Smooth muscle cell (in vitro differentiated cells): ENCODE results near the gene FRMPD1. TPM values are rescaled to one million over a fixed set of nuclear protein-coding genes. Genes with fewer than 3 reads are reported as not detected.

Experiments
- DNase-seq: peaks from one replicate; lab custom pipeline; 2025; ENCODE audit not compliant: unreplicated experiment; lab: John Stamatoyannopoulos, UW
- H2AFZ ChIP-seq: fragments of 200-600 bp; sonication (generic); 2 replicates; pipeline ENCODE4 v1.6.0; 2016; ENCODE audit warnings: antibody characterized with exemption, low read depth, mild to moderate bottlenecking
- H3F3A ChIP-seq: fragments of 200-600 bp; sonication (generic); 2 replicates; pipeline ENCODE4 v1.6.0; 2017; ENCODE audit warnings: antibody characterized with exemption, low read depth
- H3K27ac ChIP-seq: fragments of 200-600 bp; sonication (generic); 2 replicates; pipeline ENCODE4 v1.5.1; 2016; ENCODE audit warnings: low read depth, mild to moderate bottlenecking
- H3K27me3 ChIP-seq: fragments of 200-600 bp; sonication (generic); 2 replicates; pipeline ENCODE4 v1.6.1; 2016; ENCODE audit warnings: low read depth, mild to moderate bottlenecking
- H3K36me3 ChIP-seq: fragments of 200-600 bp; sonication (generic); 2 replicates; pipeline ENCODE4 v1.5.1; 2016; ENCODE audit warnings: low read depth
- H3K4me1 ChIP-seq: fragments of 200-600 bp; sonication (generic); 2 replicates; pipeline ENCODE4 v1.5.1; 2016; ENCODE audit warnings: low read depth
- H3K4me2 ChIP-seq: fragments of 200-600 bp; sonication (generic); 2 replicates; pipeline ENCODE4 v1.6.0; 2016; ENCODE audit warnings: mild to moderate bottlenecking
- H3K4me3 ChIP-seq: fragments of 200-600 bp; sonication (generic); 2 replicates; pipeline ENCODE4 v1.5.1; 2016; ENCODE audit warnings: mild to moderate bottlenecking
- H3K79me2 ChIP-seq: fragments of 200-600 bp; sonication (generic); 2 replicates; pipeline ENCODE4 v1.6.0; 2016; ENCODE audit warnings: low read depth, mild to moderate bottlenecking
- H3K9ac ChIP-seq: fragments of 200-600 bp; sonication (generic); 2 replicates; pipeline ENCODE4 v1.6.0; 2016; ENCODE audit warnings: low read depth
- H3K9me3 ChIP-seq: fragments of 200-600 bp; sonication (generic); replicated peaks from 2 replicates; pipeline ENCODE4 v1.5.1; 2016; ENCODE audit warnings: low read depth
- H4K20me1 ChIP-seq: fragments of 200-600 bp; sonication (generic); 2 replicates; pipeline ENCODE4 v1.6.0; 2016; ENCODE audit warnings: low read depth
- CTCF ChIP-seq: fragments of 200-600 bp; sonication (generic); IDR thresholded peaks from 2 replicates; pipeline ENCODE4 v1.5.1; 2017; ENCODE audit warnings: borderline replicate concordance, mild to moderate bottlenecking, antibody characterized with exemption; ENCODE audit not compliant: insufficient read depth, poor library complexity, severe bottlenecking
- WGBS: methylation state at CpG from one replicate; pipeline ENCODE4 v1.1.7; 2016; ENCODE audit warnings: low lambda C conversion rate; 5-methylcytosine and 5-hydroxymethylcytosine counted together
- polyA plus RNA-seq: library from polyadenylated mRNA; unstranded; fragments of >200 nt; fragmentation: Nextera tagmentation; extraction: Ambion mirVana; gene quantifications from 2 replicates; pipeline ENCODE4 v1.2.1, GENCODE V29; 2016
- total RNA-seq: library from RNA; depleted of rRNA; stranded (reverse); fragments of >200 nt; gene quantifications from 2 replicates; pipeline ENCODE4 v1.2.3, GENCODE V29; 2014

FRMPD1 gene
- total and polyA plus RNA-seq, 2 experiments from 2014 or later: 0.22 TPM; not detected in 1

DNA sequence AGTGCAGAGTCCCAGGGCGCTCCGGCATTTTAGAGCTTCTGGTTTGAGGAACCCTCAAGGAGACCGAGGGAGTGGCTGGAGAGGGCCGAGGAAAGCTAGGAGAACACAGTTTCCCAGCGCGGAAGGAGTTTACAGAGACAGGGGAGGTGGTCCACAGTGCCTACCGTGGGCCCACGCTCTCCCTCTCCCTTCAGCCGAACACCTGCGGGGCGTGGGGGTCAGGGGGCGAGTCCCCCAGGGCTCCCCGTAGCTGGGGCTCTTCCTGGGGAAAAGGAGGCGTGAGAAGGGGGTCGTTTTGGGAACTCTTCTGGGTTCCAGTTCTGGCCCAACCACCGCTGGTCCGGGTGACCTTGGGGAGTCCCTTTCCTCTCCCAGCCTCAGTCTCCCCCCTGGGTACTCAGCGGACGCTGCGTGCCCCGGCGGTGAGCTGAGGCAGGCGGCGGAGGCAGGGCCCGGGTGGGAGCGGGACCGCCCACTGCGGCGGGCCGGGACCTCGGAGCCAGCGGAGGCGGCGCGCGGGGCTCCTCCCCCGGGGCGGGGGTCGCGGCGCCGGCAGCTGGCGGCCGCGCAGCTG lies 368 bp upstream of the FRMPD1 start:
- DNase-seq: no peak
- Histone ChIP-seq H3K4me2 (peak overlapping the region; percentile 61), H3K79me2 (no peaks in the 10 kb centered on the region), H3K4me3 (peak overlapping the region; percentile 24), H3K27me3 (peaks cover 94% of the 10 kb centered on the region), H2AFZ (no peak overlapping the region), H3F3A (no peaks in the 10 kb centered on the region), H4K20me1 (no peaks in the 10 kb centered on the region), H3K27ac (no peak overlapping the region), H3K9me3 (no peaks in the 10 kb centered on the region), H3K36me3 (no peaks in the 10 kb centered on the region), H3K9ac (no peak overlapping the region), H3K4me1 (peaks cover 7% of the 10 kb centered on the region)
- 64% methylated on average over 13 of the region's 45 CpGs for WGBS
- TF ChIP-seq CTCF: no peak

GRCh38 chr9:37652261-37652660 lies 1.5 kb downstream of the FRMPD1 start:
- no peaks in the 10 kb centered on the region for H3F3A ChIP-seq
- H3K36me3 ChIP-seq: no peaks in the 10 kb centered on the region
- WGBS: 87% methylated on average over 7 of the region's 7 CpGs
- no peak overlapping the region for H3K4me3 ChIP-seq
- no peak overlapping the region for H3K9ac ChIP-seq
- no peak overlapping the region for H2AFZ ChIP-seq
- no peaks in the 10 kb centered on the region for H4K20me1 ChIP-seq
- H3K4me1 ChIP-seq: peaks cover 7% of the 10 kb centered on the region
- no peak overlapping the region for H3K27ac ChIP-seq
- peaks cover 93% of the 10 kb centered on the region for H3K27me3 ChIP-seq
- no peaks in the 10 kb centered on the region for H3K9me3 ChIP-seq
- H3K79me2 ChIP-seq: no peaks in the 10 kb centered on the region
- DNase-seq: no peak
- no peak overlapping the region for H3K4me2 ChIP-seq
- TF ChIP-seq CTCF: no peak

DNA sequence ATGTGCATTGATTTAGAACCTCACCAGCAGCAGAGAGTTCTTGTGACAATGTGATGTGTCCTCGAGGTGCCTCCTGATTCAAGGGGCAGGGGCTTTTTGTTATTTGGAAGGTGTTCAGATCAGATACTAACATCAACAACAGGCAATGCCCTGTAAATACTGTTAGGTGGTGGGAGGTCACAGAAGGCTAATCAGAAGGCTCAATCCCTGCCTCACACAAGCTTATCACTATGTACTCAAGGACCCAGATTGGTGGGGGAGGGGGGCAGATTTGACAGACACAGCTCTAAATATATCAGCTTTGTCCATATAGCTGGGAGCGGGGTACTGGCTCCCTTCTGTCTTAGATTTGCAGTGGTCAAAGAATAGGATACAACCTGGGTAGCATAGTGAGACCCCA lies 2.6 kb downstream of the FRMPD1 start:
- Histone ChIP-seq H4K20me1 (no peaks in the 10 kb centered on the region), H3K4me2 (no peak overlapping the region), H3K27me3 (peaks cover 93% of the 10 kb centered on the region), H3K36me3 (no peaks in the 10 kb centered on the region), H3K9me3 (no peaks in the 10 kb centered on the region), H2AFZ (no peak overlapping the region), H3K4me3 (no peak overlapping the region), H3F3A (no peaks in the 10 kb centered on the region), H3K79me2 (no peaks in the 10 kb centered on the region), H3K4me1 (peaks cover 7% of the 10 kb centered on the region), H3K9ac (no peak overlapping the region), H3K27ac (no peak overlapping the region)
- no peak for DNase-seq
- WGBS: 81% methylated on average over 2 of the region's 2 CpGs
- no peak for TF ChIP-seq CTCF

- WGBS: 68% methylated on average over 1 of the region's 1 CpG
- Histone ChIP-seq H3K27me3 (peaks cover 69% of the 10 kb centered on the region), H3K9me3 (no peaks in the 10 kb centered on the region)
Measured at GRCh38 chr9:37656936-37657335, 6.2 kb downstream of the FRMPD1 start.

More at GRCh38 chr9:37656936-37657335, 6.2 kb downstream of the FRMPD1 start:
- no peak overlapping the region for H3K4me2 ChIP-seq
- no peaks in the 10 kb centered on the region for H3F3A ChIP-seq
- no peaks in the 10 kb centered on the region for H3K79me2 ChIP-seq
- H3K36me3 ChIP-seq: no peaks in the 10 kb centered on the region
- H4K20me1 ChIP-seq: no peaks in the 10 kb centered on the region
- no peak overlapping the region for H3K27ac ChIP-seq
- no peaks in the 10 kb centered on the region for H3K4me1 ChIP-seq
- H2AFZ ChIP-seq: no peak overlapping the region
- H3K4me3 ChIP-seq: no peak overlapping the region
- DNase-seq: no peak
- no peak overlapping the region for H3K9ac ChIP-seq
- TF ChIP-seq CTCF: no peak
